Measurements from ENCODE around the gene LOXHD1. TPM values are rescaled to one million over a fixed set of nuclear protein-coding genes. Genes with fewer than 3 reads are reported as not detected.

Gene LOXHD1, protein sequence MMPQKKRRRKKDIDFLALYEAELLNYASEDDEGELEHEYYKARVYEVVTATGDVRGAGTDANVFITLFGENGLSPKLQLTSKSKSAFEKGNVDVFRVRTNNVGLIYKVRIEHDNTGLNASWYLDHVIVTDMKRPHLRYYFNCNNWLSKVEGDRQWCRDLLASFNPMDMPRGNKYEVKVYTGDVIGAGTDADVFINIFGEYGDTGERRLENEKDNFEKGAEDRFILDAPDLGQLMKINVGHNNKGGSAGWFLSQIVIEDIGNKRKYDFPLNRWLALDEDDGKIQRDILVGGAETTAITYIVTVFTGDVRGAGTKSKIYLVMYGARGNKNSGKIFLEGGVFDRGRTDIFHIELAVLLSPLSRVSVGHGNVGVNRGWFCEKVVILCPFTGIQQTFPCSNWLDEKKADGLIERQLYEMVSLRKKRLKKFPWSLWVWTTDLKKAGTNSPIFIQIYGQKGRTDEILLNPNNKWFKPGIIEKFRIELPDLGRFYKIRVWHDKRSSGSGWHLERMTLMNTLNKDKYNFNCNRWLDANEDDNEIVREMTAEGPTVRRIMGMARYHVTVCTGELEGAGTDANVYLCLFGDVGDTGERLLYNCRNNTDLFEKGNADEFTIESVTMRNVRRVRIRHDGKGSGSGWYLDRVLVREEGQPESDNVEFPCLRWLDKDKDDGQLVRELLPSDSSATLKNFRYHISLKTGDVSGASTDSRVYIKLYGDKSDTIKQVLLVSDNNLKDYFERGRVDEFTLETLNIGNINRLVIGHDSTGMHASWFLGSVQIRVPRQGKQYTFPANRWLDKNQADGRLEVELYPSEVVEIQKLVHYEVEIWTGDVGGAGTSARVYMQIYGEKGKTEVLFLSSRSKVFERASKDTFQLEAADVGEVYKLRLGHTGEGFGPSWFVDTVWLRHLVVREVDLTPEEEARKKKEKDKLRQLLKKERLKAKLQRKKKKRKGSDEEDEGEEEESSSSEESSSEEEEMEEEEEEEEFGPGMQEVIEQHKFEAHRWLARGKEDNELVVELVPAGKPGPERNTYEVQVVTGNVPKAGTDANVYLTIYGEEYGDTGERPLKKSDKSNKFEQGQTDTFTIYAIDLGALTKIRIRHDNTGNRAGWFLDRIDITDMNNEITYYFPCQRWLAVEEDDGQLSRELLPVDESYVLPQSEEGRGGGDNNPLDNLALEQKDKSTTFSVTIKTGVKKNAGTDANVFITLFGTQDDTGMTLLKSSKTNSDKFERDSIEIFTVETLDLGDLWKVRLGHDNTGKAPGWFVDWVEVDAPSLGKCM (N-terminal part only)
- total RNA-seq (not detected), polyA plus RNA-seq (not detected)

DNA sequence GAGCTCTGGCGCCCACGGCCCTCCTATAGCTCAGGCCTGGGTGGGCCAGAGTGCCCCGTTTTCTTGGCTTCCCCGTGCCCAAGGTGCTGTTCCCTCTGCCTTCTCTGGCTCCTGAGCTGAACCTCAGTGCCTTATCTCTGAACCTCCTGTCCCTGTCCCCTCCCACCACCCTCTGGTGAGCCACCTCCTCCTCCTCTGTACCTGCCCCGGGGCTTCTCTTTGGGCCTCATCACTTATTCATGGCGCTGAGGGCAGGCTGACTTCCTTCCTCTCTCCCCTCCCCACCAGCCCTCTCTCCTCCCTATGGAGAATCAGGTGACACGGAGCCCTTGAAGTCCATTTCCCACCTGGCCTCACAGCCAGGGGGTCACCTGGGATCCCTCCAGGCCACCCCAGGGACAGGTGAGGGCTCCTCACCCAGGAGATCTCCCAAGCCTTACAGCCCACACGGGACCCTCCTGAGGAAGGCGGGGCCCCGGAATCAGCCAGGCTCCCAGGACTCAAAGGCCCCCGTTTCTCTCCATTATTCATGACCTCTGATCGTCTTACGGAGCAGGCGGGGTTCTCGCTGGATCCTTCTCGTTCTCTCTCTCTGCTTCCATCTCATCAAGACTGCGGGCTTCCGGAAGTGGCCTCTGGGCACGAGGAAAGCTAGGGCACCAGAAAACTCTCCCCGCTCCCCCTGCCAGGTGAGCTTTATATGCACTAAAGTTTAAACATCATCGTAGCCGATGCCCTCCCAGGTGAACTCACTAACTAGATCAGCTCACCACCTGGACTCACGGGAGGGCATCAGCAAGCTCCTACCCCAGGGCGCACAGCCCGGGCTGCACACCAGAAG, at the start of gene LOXHD1:
LOXHD1 (minus strand) TSS at position 106 of the 841 bp plus-strand sequence. CDS start 187 bp downstream, outside the sequence.
- POLR2A ChIA-PET (ENCODE audit: partially characterized antibody), result interaction anchor here (1.2 to 1.9 kb wide), 3 partner anchors 375 to 509 kb away, joined by 5 to 6 read pairs (median 5); a partner anchor contains a TSS
- intact Hi-C loops (cut with micrococcal nuclease), result no loop called here
- H3K27me3 Mint-ChIP-seq, result no peaks in the 10 kb centered on the region
- Histone ChIP-seq H3K4me1 (ENCODE audit: insufficient read depth, low read length) (no peaks in the 10 kb centered on the region), H3K36me3 (ENCODE audit: insufficient read depth, low read length) (no peaks in the 10 kb centered on the region), H3K4me3 (ENCODE audit: low read length in 2 of 2) (no peak within 1 kb of the TSS), H3K27me3 (ENCODE audit: insufficient read depth, low read length) (no peaks in the 10 kb centered on the region), H3K9me3 (ENCODE audit: control insufficient read depth in 1 of 2, low read length in 2 of 2) (no peaks in the 10 kb centered on the region), H3K27ac (ENCODE audit: low read depth, low read length) (no peak within 1 kb of the TSS)
- DNase-seq, result no peak
- H3K4me1 Mint-ChIP-seq, result no peaks in the 10 kb centered on the region
- H3K27ac Mint-ChIP-seq, result no peak within 1 kb of the TSS
- CTCF ChIA-PET (ENCODE audit: partially characterized antibody), result interaction anchor here (0.5 to 9.0 kb wide), 45 partner anchors 9 to 1036 kb away, joined by 3 to 190 read pairs (median 4); a partner anchor contains a TSS
- no peak within 1 kb of the TSS for H3K4me3 Mint-ChIP-seq
- peaks cover 0 to 1% (median 0%) of the 10 kb centered on the region in 8 donors for H3K9me3 Mint-ChIP-seq
- H3K36me3 Mint-ChIP-seq, result no peaks in the 10 kb centered on the region

DNA sequence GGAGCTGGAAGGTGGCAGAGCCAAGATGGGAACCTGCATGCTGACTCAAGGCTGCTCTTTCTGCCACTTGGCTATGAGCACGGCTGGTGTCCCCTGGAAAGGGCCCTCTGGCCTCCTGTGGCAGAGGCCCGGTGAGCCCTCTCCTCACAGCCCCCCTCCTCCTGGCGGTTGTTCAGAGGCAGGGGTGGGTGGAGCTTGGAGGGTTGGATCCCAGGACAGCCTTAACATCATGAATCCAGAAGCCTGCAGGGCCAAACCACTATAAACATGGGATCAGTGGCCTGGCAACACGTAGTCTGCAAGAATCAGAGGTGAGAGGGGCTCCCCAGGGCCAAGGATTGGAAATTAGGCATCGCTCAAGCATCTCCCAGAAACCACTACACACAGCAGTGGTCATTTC, 48.5 kb upstream of the LOXHD1 start:
- Mint-ChIP-seq H3K9me3 (no peaks in the 10 kb centered on the region), H3K4me1 (no peaks in the 10 kb centered on the region), H3K4me3 (no peak overlapping the region), H3K27ac (no peak overlapping the region), H3K36me3 (no peaks in the 10 kb centered on the region), H3K27me3 (peaks cover 0 to 2% of the 10 kb centered on the region in 2 donors)
- no peak for DNase-seq
- Histone ChIP-seq H3K4me1 (ENCODE audit: insufficient read depth, low read length) (no peaks in the 10 kb centered on the region), H3K9me3 (ENCODE audit: control insufficient read depth in 1 of 2, low read length in 2 of 2) (no peaks in the 10 kb centered on the region), H3K4me3 (ENCODE audit: low read length in 2 of 2) (no peak overlapping the region), H3K36me3 (ENCODE audit: insufficient read depth, low read length) (no peaks in the 10 kb centered on the region), H3K27me3 (ENCODE audit: insufficient read depth, low read length) (no peaks in the 10 kb centered on the region), H3K27ac (ENCODE audit: low read depth, low read length) (no peak overlapping the region)
- intact Hi-C loops (cut with micrococcal nuclease), result no loop called here
- ChIA-PET POLR2A (ENCODE audit: partially characterized antibody) (no interaction called here), CTCF (ENCODE audit: partially characterized antibody) (no interaction called here)

DNA sequence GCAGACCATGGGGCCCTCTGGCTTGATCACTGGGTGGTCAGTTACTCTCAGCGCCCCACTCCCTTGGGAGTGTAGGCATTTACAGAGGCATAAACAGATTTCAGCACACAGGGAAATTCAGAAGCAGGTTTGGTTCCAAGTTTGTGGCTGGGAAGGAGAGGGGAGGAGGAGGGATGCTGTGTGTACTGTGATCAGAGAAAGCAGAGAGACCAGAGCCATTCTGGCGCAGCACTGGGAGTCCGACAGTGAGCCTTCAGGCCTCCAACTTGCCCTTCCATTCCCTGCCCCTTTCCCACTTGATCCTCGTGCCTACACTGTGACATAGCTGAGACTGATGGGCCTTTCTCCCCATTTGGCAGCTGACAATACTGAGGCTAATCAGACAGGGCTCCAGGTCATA, 47.8 kb upstream of the LOXHD1 start:
- H3K9me3 ChIP-seq (ENCODE audit: control insufficient read depth in 1 of 2, low read length in 2 of 2), result no peaks in the 10 kb centered on the region
- DNase-seq, result no peak
- ChIA-PET POLR2A (ENCODE audit: partially characterized antibody) (no interaction called here), CTCF (ENCODE audit: partially characterized antibody) (no interaction called here)
- Mint-ChIP-seq H3K27ac (no peak overlapping the region), H3K27me3 (peaks cover 0 to 2% of the 10 kb centered on the region in 2 donors), H3K4me3 (no peak overlapping the region), H3K9me3 (no peaks in the 10 kb centered on the region), H3K36me3 (no peaks in the 10 kb centered on the region), H3K4me1 (no peaks in the 10 kb centered on the region)
- H3K27ac ChIP-seq (ENCODE audit: low read depth, low read length), result no peak overlapping the region
- no peak overlapping the region for H3K4me3 ChIP-seq (ENCODE audit: low read length in 2 of 2)
- H3K27me3 ChIP-seq (ENCODE audit: insufficient read depth, low read length), result no peaks in the 10 kb centered on the region
- intact Hi-C loops (cut with micrococcal nuclease), result no loop called here
- no peaks in the 10 kb centered on the region for H3K36me3 ChIP-seq (ENCODE audit: insufficient read depth, low read length)
- no peaks in the 10 kb centered on the region for H3K4me1 ChIP-seq (ENCODE audit: insufficient read depth, low read length)

DNA sequence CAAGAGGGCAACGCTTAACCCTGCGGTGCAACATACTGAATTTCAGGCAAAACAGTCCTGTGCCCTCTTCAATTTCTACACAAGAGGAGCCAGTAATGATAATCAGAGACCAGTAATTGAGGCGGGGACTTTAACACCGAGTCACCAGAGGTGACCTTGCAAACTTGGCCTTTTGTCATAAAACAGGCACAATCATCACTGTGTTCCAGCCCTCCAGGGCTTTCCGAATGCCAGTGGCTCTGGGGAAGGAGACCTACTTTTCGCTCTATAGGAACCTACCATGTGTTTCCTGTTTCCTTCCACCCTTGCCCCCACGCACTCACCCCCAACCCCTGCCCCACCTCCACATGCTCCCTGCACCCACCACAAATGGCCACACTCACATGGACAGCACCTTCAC, 47.2 kb upstream of the LOXHD1 start:
- Mint-ChIP-seq H3K27me3 (peaks cover 0 to 2% of the 10 kb centered on the region in 2 donors), H3K36me3 (no peaks in the 10 kb centered on the region), H3K9me3 (no peaks in the 10 kb centered on the region), H3K4me3 (no peak overlapping the region), H3K27ac (no peak overlapping the region), H3K4me1 (no peaks in the 10 kb centered on the region)
- Histone ChIP-seq H3K27me3 (ENCODE audit: insufficient read depth, low read length) (no peaks in the 10 kb centered on the region), H3K9me3 (ENCODE audit: control insufficient read depth in 1 of 2, low read length in 2 of 2) (no peaks in the 10 kb centered on the region), H3K4me3 (ENCODE audit: low read length in 2 of 2) (no peak overlapping the region), H3K36me3 (ENCODE audit: insufficient read depth, low read length) (no peaks in the 10 kb centered on the region), H3K27ac (ENCODE audit: low read depth, low read length) (no peak overlapping the region), H3K4me1 (ENCODE audit: insufficient read depth, low read length) (no peaks in the 10 kb centered on the region)
- intact Hi-C loops (cut with micrococcal nuclease), result no loop called here
- no peak for DNase-seq
- CTCF ChIA-PET (ENCODE audit: partially characterized antibody), result no interaction called here
- POLR2A ChIA-PET (ENCODE audit: partially characterized antibody), result no interaction called here

DNA sequence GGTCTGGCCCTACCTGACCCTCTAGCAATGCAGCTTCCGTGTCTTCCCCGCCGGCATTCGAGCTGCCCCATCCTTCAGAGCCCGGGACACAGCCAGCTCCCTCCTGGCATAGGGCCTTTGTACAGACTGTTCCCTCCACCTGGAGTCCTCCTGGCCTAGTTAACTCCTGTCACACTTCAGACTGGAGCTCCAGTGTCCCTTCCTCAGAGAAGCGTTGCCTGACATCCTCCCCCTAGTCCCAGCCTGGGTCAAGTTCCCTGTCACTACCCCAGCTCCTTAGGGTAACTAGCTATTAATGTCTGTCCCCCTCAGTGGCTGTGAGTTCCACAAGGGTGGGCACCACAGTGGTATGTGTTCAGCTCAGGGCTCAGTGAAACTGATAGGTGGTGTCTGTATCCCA, 45.5 kb upstream of the LOXHD1 start:
- intact Hi-C loops (cut with micrococcal nuclease), result no loop called here
- ChIA-PET POLR2A (ENCODE audit: partially characterized antibody) (no interaction called here), CTCF (ENCODE audit: partially characterized antibody) (interaction anchor here (1.0 kb wide), 1 partner anchor 10 kb away, joined by 3 read pairs; no protein-coding TSS in a partner anchor)

DNA sequence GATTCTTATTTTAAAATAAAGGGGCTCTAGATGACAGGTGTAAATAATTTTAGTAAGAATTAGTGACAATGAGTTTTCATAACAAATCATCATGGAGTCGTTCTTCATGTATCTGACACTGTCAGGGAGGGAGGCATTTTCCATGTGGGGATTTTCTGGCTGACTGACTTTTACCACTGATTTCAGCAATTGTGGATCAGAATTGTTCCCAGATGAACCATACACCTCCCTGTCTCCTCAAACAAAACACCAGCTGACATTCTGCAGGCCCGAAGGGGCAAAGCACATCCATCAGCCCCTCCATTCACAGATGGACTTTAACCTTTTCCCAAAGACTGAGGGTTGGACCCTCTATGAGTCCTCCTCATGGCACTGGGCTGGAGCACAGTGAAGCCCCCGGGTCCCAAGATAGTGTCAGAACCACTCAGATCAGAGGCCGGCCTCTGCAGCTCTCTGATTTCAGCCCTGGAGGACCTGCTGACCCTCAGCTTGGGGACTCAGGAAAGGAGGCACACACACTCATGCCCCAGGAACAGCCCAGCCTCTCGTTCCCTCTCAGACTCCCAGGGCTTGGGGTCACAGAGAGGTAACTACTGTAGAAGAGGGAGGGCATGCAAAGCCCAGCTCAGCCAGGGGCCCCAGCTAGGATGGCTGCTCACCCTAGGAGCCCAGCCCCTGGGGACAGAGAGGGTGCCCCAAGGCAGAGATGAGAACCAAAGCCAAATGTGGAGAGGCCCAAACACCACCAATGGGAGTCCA, 43.2 kb upstream of the LOXHD1 start:
- Histone ChIP-seq H3K27me3 (ENCODE audit: insufficient read depth, low read length) (no peaks in the 10 kb centered on the region), H3K27ac (ENCODE audit: low read depth, low read length) (no peak overlapping the region), H3K9me3 (ENCODE audit: control insufficient read depth in 1 of 2, low read length in 2 of 2) (no peaks in the 10 kb centered on the region), H3K36me3 (ENCODE audit: insufficient read depth, low read length) (no peaks in the 10 kb centered on the region), H3K4me1 (ENCODE audit: insufficient read depth, low read length) (no peaks in the 10 kb centered on the region), H3K4me3 (ENCODE audit: low read length in 2 of 2) (no peak overlapping the region)
- no peak for DNase-seq
- POLR2A ChIA-PET (ENCODE audit: partially characterized antibody), result no interaction called here
- intact Hi-C loops (cut with micrococcal nuclease), result no loop called here
- CTCF ChIA-PET (ENCODE audit: partially characterized antibody), result no interaction called here
- H3K27me3 Mint-ChIP-seq, result peaks cover 3 to 11% of the 10 kb centered on the region in 2 donors
- no peaks in the 10 kb centered on the region for H3K4me1 Mint-ChIP-seq
- peaks cover 0 to 7% (median 4%) of the 10 kb centered on the region in 8 donors for H3K9me3 Mint-ChIP-seq
- H3K4me3 Mint-ChIP-seq, result no peak overlapping the region
- H3K36me3 Mint-ChIP-seq, result no peaks in the 10 kb centered on the region
- H3K27ac Mint-ChIP-seq, result no peak overlapping the region

More for the DNA sequence above, 45.5 kb upstream of the LOXHD1 start:
- Mint-ChIP-seq H3K9me3 (peaks cover 0 to 7% (median 4%) of the 10 kb centered on the region in 8 donors), H3K4me1 (no peaks in the 10 kb centered on the region), H3K27ac (no peak overlapping the region), H3K27me3 (peaks cover 3 to 9% of the 10 kb centered on the region in 2 donors), H3K36me3 (no peaks in the 10 kb centered on the region), H3K4me3 (no peak overlapping the region)
- Histone ChIP-seq H3K9me3 (ENCODE audit: control insufficient read depth in 1 of 2, low read length in 2 of 2) (no peaks in the 10 kb centered on the region), H3K27ac (ENCODE audit: low read depth, low read length) (no peak overlapping the region), H3K27me3 (ENCODE audit: insufficient read depth, low read length) (no peaks in the 10 kb centered on the region), H3K4me3 (ENCODE audit: low read length in 2 of 2) (no peak overlapping the region), H3K4me1 (ENCODE audit: insufficient read depth, low read length) (no peaks in the 10 kb centered on the region), H3K36me3 (ENCODE audit: insufficient read depth, low read length) (no peaks in the 10 kb centered on the region)
- no peak for DNase-seq

Measured in CD4-positive, alpha-beta memory T cell (primary cell).